Umbilical cord (tissue), 2 donors: Measurements from ENCODE around the gene C16orf87. TPM values are rescaled to one million over a fixed set of nuclear protein-coding genes. Genes with fewer than 3 reads are reported as not detected.

Experiments
- DNase-seq: peaks from one replicate; pipeline ENCODE4 v3.0.0-alpha.2; 2015; ENCODE audit warnings: low spot score
- total RNA-seq: library from RNA; depleted of rRNA; stranded (reverse); fragments of >200 nt; gene quantifications from one replicate; pipeline ENCODE4 v1.2.3, GENCODE V29; 2014; ENCODE audit warnings: low replicate concordance; ENCODE audit not compliant: insufficient read depth

C16orf87 gene
- total RNA-seq, 1 donor from 2014 or later = 21.9 TPM

DNA sequence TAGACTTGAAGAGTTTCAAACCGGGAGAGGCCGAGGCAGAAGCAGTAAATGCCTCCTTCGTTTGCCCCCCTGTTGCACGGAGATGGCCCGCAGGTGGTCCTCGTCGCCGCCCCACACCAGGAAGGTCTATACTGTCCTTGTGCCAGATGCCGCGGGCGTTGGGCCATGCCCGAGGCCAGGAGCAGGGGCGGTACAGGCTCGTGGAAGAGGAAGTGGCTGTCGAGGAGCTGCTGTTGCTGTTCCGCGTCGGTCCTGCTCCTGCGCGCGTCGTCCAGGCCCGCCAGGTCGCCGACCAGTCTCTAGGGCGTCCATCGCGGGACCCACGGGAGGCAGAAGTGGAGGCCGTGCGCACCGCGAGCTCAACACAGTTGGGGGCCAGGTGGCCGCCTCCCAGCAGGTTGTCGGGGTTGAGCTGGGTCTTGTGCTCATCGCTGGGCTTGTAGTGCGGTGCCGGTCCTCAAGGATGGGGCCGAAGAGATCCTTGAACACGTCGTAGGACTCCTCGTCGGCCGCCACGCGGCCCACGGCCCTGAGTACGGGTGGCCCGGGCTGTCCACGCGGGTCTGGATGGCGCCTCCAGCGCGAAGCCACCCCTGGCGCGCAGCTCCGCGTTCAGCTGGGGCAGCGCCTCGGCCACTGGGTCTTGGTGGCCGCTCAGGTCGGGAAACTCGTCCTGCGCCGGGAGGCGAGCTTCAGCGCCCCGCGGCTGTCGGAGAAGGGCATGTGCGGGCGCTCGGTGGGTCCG lies 13.1 kb upstream of the C16orf87 start:
- no peak for DNase-seq

DNA sequence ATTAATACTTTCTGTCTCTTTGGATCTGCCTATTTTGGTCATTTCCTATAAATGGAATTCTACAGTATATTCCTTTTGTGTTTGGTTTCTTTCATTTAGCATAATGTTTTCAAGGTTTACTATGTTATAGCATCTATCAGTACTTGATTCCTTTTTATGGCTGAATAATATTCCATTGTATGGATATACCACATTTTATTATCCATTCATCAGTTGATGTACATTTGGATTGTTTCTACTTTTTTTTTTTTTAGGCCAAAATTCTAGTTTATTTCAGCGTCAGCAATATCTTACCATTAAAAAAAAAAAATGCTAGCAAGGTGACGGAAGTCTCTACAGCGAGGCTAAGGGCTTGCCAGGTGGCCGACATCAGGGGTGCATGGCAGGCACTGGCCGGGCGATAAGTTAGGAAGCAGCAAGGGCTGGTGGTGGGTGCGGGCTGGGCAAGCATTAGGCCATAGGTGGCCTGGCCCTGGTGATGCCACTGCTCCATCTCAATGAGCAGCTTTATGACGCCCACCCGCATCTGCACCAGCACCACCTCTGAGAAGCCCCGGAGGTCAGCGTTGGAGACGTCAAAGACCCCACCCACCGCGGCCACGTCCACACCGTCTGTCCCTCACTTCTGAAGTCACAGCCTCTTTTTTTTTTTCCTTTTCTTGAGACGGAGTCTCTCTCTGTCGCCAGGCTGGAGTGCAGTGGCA lies 11.4 kb upstream of the C16orf87 start:
- DNase-seq = no peak

DNA sequence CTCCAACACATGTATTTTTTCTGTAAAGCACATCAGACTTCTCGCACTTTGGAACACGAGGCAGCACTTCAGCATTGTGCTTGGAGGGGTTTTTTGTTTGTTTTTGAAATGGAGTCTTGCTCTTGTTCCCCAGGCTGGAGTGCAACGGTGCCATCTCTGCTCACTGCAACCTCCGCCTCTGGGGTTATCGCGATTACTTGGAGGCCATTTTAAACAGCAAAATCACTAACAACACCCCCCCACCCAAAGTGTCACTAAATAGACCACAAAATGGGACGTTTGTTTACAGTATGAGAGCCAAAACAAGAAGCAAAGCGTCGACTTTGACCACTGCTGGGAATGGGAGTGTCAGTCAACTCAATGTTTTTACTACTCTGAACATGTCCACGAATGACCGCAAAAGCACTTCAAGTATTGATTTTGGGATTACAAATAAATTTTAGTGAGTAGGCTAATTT lies 9.0 kb upstream of the C16orf87 start:
- no peak for DNase-seq

DNA sequence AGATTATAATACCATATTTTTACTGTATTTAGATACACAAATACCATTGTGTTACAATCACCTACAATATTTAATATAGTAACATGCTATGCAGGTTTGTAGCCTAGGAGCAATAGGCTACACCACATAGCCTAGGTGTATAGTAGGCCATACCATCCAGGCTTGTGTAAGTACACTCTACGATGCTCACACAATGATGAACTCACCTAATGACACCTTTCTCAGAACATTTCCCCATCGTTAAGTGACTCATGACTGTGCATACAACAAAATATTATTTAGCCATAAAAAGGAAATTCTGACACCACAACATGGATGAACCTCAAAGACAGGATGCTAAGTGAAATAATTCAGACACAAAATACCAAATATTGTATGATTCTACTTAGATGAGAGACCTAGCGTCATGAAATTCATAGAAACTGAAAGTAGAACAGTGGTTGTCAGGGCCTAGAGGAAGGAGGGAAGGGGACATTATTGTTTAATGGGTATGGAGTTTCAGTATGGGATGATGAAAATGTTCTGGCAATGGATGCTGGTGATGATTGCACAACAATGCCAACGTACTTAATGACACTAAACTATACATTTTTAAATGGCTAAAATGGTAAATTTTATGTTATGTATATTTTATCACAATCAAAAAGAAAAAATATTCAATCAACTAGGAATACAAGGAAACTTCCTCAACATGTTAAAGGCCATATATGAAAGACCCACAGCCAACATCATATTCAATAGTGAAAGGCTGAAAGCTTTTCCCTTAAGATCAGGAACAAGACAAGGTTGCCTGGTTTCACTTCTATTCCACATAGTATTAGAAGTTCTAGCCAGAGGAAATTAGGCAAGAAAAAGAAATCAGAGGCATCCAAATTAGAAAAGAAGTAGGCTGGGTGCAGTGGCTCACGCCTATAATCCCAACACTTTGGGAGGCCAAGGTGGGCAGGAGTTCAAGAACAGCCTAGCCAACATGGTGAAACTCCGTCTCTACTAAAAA lies 5.9 kb upstream of the C16orf87 start:
- no peak for DNase-seq

DNA sequence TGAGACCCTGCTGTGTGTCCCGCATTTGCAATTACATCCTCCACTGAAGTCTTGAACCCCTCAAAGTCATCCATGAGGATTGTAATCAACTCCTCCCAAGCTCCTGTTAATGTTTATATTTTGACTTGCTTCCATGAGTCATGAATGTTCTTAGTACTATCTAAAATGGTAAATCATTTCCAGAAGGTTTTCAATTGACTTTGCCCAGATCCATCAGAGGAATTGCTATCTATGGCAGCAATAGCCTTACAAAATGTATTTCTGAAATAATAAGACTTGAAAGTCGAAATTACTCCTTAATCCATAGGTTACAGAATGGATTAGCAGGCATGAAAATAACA lies 2.5 kb upstream of the C16orf87 start:
- no peak for DNase-seq

DNA sequence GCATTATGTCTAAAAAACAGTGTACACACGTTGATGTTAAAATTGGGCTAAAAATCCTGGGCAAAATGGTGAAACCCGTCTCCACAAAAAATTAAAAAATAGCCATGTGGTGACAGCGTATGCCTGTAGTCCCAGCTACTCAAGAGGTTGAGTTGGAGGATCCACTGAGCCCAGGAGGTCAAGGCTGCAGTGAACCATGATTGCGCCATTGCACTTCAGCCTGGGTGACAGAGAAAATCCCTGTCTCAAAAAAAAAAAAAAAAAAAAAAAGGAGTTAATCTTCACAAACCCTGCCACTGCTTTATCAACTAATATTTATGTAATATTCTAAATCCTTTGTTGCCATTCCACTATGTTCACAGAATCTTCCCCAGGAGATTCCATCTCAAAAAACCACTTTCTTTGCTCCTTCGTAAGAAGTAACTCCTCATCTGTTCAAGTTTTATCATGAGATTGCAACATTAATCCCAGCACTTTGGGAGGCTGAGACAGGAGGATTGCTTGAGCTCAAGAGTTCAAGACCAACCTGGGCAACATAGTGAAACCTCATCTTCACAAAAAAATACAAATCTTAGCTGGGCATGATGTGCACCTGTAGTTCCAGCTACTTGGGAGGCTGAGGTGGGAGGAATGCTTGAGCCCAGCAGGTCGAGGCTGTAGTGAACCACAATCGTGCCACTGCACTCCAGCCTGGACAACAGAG lies 1.9 kb upstream of the C16orf87 start:
- DNase-seq = no peak

DNA sequence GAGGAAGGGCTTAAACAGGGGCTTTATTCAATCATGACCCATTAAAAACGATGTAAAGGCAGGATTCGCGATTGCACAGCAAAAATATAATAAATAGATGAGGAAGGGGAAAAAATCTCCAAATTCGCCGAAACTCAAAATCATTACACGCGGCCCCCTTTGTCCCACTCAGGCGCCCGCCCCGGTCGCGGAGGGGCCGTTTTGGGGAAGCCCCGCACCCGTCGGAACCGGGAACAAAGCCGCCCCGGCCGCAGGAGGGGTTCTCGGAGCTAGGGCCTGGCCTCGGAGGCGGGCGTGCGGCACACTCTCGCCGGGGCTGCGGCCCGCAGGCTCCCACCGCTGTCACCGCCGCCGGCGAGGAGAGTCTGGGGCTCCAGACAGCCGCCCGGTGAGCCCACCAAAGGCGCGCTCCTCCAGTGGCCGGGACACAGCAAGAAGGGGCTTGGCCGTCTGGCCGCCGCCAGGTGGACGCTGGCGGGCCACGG lies 521 bp downstream of the C16orf87 start:
- DNase-seq = no peak

DNA sequence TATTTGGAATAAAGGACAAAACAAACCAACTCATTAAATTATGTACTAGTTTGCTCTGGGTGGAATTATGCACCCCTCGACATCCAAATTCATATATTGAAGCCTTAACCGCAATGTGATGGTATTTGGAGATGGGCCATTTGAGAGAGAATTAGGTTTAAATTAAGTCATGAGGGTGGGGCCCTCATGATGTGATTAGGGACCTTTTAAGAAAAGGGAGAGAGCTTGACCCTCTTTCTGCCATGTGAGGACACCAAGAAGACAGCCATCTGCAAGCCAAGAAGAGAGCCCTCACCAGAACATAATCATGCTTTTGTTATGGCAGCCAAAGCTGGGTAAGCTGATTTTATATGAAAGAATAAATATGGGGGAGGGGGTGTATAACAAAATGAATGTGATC lies 2.0 kb downstream of the C16orf87 start:
- DNase-seq = no peak

DNA sequence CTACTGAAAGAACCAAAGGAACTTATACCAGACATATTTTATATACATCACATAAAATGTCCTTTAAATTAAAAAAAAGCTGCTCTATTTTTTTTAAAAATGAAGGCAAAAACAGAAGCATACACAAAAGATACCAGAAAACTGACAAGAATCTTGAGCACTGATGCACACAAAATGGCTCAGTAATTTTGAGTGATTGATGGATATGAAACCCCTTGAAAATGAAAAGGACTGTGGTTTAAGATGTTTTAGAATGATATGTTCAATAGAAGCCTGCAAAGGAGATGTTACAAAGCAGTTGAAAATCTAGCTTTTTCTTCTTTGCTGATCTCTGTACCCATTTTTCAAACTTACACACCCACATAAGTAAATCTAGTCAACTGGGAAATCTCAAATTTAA lies 2.7 kb downstream of the C16orf87 start:
- DNase-seq = no peak

DNA sequence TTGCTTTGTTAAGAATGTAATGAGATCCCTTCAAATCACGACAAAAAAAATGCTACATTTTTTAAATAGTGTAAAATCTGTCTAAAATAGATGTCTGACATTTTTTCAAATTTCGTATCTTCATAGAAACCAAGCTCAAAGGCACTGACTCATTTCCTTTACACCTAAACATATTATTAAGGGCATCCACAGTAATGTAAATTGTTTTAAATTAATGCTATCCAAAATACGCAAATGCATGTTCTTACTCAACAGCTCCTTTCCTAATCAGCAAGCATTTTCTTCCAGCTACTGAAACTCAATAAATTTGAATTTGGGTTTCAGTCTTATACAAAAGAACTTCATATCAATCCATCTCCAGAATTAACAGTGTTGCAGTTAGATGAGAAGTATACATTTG lies 4.3 kb downstream of the C16orf87 start:
- no peak for DNase-seq

DNA sequence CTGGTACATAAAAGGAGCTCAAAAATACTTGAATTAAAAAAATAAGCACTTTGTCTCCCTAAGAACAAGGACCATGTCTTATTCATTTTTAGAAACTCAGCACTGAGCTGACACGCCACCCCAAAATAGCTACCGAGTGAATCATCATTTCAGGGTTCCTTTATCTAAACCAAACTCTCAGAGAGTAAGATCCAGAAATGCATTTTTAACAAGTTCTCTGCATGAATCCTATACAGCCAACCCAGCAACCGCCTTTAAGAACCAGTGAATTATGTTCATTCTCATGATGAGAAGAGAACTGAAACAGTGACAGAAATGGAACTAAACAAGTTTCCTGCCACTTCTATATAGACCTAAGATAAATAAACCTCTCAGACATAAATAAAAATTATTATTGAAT lies 8.7 kb downstream of the C16orf87 start:
- DNase-seq = peak; percentile 18

DNA sequence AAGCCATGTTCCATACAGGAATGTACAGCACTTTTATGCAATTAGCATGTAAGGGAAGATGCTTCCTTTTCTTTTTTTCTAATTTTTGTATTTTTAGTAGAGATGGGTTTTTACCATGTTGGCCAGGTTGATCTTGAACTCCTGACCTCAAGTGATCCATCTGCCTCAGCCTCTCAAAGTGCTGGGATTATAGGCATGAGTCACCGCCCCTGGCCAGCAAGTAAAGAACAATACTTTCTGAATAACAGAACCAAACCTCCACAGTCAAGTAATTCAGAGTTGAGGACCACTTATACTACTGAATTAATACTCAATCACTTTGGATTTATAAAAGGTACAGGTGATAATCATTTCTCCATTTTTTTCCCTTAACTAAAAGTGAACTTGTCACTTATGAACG lies 13.0 kb downstream of the C16orf87 start:
- no peak for DNase-seq

DNA sequence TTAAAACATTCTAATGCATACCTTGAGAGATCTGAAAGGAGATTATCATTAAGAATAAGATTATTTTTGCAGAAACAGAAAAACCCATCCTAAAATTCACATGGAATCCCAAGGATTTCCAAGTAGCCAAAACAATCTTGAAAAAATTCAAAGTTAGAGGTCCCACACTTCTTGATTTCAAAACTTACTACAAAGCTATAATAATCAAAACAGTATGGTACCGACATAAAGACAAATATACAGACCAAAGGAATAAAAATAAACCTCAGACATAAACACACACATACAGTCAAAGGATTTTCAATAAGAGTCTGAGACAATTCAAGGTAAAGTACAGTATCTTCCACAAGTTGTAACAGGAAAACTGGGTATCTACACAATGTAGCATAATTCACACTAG lies 16.2 kb downstream of the C16orf87 start:
- no peak for DNase-seq

DNA sequence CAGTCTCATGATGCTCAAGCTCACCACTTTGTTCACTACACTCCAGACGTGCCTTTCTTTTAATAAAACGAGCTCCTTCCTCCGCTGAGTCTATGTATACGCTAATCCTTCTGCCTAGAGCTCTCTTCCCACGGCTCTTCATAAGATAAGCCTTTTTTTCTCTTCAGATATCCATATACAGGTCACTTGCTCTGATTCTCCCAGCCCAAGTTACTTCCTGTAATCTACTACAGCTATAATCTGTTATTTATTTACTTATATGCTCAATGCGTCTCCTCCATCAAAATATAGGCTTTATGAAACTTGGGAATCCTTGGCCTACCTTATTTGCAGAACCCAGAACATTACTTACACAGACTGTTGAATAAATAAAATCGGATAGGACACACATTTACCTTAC lies 17.4 kb downstream of the C16orf87 start:
- no peak for DNase-seq

DNA sequence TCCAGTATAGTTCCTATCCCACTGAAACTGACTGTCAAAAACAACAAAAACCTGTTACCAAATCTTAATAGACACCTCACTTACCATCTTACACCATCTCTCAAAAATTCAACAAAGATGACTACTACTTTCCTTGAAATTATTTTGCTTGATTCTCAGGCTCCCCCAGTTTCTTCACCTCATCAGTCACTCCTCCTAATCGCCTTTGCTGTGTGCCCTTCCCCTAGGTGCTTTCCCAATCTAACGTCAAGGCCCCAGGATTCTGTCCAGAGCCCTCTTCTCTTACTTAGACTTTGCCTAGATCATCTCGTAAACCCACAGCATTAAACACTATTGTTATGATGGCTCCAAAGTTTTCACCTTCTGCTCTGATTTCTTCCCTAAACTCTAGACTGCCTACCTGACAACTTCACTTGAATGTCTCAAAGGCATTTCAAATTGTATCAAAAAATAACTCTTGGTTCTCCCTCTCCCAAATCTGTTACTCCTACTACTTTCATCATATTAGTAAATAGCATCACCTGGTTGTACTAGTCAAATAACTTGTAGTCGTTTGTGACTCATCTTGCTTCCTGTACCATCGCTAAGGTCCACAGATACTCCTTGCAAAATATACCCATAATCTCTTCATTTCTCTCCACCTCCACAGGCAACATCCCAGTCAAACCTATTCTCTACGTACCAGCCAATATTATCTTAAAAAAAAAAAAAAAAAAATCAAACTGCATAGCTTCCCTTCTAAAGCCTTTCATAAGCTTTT lies 18.0 kb downstream of the C16orf87 start:
- no peak for DNase-seq

DNA sequence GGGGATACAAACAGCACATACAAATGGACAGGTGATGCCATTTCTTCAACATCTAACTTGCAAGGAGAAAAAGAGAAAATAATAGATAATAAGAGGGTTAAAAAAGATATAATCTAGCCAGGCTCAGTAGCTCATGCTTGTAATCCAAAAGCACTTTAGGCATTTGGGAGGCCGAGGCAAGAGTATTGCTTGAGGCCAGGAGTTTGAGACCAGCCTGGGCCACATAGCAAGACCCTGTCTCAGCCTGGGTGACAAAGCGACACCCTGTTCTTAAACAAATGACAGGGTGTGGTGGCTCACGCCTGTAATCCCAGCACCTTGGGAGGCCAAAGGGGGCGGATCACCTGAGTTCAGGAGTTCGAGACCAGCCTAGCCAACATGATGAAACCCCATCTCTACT lies 19.3 kb downstream of the C16orf87 start:
- DNase-seq = no peak

DNA sequence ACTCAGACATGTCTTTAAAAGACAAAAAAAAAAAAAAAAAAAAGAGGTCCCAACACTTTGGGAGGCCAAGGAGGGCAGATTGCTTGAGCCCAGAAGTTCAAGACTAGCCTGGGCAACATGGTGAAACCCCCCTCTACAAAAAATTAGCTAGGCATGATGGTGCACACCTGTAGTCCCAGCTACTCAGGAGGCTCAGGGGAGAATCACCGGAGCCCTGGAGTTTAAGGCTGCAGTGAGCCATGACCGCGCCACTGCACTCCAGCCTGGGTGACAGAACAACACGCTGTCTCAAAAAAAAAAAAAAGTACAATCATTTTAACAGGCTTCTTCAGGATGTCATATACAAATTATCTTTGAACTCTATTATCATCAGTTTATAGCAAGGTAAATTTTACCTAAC lies 22.0 kb downstream of the C16orf87 start:
- DNase-seq = no peak

DNA sequence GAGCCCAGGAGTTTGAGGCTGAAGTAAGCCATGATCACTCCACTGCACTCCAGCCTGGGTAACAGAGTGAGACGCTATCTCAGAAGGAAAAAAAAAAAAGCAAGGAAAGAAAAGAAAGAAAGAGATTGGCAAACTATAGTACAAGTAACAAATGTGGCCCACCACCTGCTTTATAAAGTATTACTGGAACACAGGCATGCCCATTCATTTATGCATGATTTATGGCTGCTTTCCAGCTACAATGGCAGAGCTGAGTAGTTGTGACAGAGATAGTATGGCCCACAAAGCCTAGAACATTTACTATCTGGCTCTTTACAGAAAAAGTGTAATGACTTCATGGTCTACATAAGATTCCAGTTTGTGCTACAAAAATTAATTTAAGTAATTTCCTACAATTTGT lies 23.6 kb downstream of the C16orf87 start:
- no peak for DNase-seq

DNA sequence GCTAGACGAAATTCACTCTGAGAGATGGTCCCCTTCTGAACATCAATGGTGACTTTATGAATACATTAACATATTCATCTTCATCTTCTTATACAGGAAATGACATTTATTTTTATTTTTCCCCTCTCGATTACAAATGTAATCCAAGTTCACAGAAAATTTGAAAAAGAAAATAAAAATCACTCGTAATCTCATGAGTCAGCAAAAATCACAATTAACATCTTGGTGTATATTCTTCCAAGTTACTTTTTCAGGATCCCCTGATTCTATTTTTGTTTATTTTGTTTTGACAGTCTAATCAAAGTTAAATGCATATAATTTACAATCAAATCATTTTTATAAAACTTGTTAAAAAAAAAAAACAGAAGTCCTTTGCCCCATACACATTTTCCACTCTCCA lies 27.6 kb downstream of the C16orf87 start:
- no peak for DNase-seq

DNA sequence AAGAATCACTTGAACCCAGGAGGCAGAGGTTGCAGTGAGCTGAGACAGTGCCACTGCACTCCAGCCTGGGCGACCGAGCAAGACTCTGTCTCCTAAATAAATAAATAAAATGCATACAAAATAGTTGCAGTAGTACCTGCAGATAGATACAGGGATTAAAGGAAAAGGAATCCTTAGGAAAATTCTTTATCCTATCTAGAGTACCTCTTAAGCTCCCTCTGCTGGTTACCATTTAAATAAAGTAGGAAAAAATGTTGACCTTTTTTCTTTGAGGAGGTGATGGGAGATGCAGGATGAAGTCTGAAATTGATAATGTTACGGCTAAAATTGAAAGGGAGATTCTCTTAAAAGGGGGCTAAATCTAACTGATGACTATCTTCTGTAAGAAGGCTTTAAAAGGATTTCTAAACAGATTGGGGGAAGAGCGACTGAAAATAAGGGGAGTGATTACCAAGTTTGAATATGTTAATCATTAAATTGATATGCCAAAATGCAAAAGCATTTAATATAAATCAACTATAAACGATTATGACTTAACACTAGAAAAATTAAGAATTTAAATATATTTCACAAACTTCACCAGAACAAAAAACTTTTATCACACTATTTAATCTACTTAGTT lies 29.4 kb downstream of the C16orf87 start:
- no peak for DNase-seq
